GM19035 (cell line): ENCODE measurements around the gene AVPR2.

Experiments
- ATAC-seq: cut with Tn5 transposase; IDR thresholded peaks from one replicate; pipeline ENCODE4 v1.9.1; 2021; ENCODE audit not compliant: unreplicated experiment

AVPR2 gene

DNA sequence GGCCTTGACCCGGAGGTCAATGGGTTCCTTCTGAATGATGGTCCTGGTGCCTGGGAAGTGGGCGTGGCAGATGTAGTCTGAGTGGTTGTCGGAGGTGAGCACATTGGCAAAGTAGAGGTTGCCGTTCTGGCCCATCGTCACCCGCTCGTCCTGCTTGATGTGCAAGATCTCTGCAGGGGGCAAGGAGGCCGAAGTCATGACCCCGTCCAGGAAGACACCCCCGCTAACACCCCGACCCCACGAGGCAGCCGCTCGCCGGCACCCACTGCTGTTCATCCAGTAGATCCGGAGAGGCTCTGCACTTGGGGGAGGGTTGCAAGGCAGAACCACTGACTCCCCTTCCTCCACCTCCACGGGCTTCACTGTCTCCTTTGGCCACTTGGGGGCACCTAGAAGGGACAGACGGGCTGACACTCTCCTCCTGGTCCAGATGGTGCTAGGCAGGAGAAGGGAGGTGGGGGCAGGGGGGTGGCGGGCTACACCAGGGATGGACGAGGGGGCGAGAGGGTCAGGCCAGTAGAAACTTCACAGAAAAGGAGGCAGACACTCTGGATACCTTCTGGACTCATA is 33.6 kb upstream of the AVPR2 start:
- ATAC-seq = no peak

DNA sequence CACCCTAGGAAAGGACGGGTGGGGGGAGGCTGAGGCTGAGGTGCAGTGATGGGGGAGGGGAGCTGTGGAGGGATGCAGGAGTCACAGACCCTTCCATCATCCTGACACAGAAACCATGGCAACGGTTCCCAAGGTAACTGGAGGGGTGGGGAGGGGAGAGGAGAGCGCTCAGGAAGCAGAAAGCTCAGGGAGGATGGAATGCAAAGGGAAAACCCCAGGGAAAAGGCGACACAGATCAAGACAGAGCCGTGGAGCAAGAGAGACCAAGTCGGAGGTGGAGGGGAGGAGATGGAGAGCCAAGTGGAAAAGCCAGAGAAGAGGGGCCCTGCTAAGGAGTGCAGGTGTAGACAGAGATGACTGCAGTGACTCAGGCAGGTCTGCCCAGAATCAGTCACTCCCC is 33.0 kb upstream of the AVPR2 start:
- ATAC-seq = no peak

DNA sequence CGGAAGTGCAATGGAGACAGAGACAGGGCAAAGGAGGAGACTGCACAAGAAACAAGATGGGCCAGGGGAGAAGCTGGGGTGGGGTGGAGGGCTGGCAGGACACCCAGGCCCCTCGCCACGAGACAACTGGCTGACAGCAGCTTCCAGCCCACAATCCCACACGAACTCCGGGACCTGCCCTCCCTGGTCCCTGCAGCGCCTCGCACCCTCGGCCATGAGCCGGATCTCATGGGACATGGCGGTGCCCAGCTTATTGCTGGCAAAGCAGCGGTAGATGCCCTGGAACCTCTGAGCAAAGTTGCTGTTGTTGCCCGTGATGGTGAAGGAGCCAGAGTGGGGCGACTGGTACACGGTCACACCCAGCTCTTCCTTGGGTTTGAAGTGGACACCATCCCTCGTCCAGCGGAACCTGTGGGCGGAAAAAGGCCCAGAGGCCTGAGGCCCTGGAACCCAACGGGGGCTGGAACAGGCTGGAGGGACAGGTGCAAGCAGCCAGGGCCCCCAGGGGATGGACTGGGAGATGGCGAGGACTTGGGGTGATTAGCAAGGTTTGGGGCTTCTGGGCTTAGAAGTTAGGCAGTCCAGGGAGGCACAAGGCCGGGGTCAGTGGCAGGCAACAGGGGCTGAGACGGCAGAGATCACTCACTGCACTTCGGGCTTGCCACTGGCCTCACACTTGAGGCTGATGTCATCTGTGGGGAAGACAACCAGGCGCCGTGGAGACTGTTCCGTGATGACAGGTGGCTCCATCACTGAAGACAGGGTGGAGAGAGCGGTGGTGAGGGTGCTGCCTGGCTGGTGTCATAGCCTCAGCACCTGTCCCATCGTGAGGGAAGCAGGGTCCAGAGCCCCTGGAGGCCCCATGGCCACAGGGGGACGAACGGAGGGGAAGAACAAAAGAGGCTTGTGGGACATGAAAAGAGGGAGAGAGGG is 32.3 kb upstream of the AVPR2 start:
- ATAC-seq = no peak

DNA sequence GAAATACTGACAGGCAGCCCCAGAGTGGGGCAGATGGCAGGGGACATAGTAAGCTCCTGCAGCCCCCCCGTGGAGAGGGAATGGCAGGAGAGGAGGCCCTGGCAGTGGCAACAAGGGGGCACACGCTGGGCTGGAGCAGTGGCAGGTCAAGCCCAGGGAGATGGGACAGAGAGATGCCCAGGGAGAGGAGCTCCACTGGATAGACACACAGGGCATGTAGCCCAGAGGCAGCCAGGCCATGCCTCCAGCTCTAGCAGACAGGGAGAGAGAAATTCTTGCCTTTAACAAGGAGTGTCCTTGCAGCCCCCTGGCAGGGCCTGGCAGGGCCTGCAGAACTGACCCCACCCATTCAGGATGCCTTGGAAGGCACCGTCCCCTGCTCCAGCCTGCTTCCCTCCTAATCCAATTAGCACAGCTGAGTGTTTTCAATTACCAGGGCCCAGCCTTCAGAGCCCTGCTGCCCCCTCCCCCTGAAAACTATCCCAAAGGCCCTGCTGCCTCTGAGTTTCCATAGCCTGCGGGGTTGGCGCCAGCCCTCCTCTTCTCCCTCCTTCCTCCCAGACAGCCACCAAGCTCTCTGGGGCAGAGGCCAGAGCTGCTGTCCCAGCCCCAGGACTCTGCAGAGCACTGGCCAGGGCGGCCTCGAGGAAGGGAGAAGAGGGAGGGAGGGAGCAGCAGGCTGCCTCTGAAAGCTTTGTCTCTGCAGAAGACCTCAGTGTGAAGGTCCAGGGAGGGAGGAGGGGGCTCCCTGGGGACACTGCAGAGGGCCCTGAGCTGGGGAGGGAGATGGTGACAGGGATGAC is 31.0 kb upstream of the AVPR2 start:
- no peak for ATAC-seq

DNA sequence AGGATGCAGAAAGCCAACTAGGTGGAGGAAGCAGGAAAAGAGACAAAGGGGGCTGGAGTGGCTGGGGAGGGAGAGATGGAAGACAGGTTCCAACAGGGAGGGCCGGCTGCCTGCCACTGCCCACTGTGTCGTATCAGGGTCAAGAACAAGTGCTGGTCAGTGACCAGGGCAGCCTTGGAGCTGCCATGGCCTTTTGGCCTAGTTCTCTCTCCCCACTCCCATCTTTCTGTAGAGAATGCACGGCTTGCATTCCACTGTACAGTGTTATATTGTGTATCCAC is 30.4 kb upstream of the AVPR2 start:
- no peak for ATAC-seq

DNA sequence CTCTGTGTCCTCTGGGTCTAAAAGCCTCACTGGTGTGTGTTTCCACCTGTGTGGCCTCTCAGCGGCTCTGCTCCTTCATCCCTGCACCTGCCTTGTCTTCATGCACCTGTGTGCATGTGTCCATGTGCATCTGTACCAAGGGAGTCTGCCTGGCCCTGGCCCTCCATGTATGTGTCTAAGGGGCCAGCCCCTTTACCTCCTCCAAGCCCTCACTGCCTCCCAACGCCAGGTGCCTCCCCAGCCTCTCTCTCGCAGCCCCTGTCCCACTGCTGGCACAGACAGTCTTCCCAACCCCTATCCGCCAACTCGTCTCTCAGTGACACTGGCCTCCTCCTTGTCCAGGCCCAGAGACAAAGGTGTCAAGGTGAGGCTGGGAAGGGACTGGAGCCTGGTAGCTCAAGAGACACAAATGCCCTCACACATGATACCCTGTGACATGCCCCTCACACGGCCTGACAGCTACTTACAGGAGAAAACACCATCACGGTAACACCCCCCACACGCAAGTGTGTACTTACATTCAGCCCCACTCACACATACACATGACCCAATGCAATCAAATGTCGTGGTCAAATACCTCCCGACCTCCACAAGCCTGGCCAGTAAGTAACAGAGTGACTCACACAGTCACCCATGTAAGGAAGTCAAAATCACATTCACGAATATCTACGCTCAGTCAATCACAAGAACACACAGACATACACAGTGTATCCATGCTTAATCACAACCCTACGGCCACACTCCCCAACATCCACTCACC is 29.9 kb upstream of the AVPR2 start:
- ATAC-seq = no peak

DNA sequence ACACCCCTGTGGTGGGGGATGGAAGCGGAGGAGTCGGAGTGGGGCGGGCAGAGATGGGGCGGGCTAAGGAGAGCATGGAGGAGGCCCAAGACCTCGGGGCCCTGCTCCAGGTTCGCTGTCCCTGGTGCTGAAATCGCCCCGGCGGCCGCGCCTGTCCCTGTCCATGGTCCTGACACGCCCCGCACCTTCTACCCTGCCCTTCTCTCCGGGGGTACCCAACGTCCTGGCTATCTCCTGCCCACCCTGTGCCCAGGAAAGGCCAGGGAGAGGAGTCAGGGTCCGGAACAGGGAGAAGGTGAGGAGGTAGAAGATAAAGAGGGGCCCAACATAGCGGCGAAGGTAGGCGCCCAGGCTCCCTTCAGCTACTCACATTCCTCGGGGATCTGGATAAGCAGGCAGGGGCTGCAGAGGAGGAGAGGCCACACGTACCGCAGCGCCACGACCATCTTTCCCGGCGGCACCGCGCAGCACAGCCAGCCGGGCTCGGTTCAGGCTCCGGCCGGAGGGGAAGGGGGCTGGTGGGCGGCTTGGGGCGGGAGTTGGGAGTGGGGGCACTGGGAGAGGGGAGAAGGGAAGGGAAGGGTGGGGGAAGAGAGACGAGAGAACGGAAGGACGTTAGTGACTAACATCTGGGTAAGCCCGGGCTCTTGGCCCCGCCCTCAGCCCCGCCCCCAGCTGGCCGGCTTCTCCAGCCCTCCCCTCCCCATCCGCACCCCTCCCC is 28.9 kb upstream of the AVPR2 start:
- ATAC-seq = no peak

DNA sequence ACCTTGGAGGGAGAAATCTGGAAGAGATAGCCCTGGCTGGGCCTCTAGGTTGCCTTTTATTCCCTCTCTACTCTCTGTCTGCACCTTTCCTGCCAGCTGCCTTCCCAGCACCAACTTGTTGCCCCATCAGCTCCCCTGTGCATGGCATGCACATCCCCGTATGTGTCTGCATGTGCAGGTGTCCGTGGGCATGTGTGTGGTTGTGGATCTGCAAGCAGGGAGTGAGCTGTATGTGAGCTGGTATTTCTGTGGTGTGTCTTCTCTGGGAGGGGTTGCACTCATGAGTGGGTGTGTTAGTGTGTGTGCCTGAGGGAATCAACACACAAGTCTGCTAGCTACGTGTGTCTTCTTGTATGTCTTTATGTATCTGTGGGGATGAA is 28.4 kb upstream of the AVPR2 start:
- ATAC-seq = no peak

DNA sequence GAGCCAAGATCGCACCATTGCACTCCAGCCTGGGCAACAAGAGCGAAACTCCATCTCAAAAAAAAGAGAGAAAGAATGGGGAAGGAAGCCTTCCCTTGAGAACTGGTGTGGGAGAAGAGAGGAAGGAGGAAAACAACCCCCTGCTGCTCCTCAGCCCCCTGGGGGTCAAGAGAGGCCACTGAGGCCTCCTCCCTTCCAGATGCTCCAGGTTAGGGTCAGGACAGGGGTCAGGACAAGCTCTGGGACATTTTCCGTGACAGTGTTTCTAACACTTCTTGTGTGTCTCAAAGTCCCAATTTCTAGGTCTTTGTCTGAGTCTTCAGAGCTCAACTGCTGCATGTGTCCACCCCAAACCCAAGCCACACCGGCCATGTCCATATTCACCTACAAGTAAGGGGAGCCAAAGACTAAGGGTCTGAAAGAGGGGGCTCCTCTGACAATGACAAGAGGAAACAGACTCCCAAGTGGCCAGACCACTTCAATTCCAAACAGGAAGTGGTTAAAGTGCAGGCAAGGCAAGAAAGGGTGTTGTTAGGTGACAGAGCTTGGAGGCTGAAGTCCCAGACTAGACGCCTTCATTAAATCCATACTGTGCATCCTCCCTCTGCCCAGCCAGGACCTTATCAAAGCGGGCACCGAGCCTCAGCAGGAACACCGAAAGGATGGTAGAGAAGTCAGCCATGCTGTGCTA is 26.8 kb upstream of the AVPR2 start:
- ATAC-seq = no peak

DNA sequence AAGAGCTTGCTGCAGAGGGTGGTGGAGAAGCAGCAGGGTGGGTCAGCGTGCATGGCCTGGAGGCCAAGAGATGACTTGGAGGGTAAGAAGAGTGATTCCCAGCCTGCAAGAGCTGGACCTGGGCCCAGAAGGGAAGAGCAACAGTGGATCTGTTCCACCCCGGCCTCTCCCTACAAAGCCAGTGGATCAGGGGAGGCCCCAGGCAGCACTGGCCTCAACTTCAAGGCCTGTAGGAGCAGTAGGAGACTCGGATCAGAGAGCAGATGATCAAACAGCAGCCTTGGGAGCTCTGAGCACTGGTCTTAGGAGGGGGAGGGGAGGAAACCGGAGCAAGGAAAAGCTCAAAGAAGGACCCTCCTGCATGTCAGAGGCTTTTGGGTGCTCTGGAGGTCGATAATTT is 26.1 kb upstream of the AVPR2 start:
- no peak for ATAC-seq

DNA sequence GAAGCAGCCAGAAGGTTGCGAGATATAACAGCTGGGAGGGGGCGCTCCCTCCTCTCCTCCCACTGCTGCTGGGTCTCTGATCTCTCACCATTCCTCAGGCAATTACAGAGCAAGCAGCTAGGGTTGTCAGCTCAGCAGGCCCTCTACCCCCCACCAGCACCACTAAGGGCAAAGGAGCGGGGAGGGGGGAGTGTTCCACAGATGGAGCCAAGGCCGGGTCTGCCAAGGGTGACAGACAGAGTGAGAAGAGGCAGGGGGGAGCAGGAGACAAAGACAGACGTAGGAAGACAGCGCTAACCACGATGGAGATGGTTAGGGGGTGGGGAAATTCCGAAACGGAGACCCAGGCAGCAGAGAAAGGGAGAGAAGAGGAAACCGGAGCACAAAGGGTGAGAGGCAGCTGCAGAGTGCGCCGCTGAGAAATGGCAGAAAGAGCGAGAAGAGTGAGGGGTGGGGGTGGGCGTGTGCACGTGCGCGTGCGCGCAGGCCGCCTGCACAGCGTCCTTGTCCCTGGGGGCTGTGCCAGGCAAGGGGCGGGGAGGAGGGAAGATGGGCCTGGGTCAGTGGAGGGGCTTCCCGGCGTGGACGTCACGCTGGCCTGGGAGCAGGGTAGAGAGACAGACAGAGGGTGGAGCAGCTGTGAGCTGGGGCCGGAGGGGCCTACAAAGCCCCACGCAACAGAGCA is 25.4 kb upstream of the AVPR2 start:
- ATAC-seq = no peak

DNA sequence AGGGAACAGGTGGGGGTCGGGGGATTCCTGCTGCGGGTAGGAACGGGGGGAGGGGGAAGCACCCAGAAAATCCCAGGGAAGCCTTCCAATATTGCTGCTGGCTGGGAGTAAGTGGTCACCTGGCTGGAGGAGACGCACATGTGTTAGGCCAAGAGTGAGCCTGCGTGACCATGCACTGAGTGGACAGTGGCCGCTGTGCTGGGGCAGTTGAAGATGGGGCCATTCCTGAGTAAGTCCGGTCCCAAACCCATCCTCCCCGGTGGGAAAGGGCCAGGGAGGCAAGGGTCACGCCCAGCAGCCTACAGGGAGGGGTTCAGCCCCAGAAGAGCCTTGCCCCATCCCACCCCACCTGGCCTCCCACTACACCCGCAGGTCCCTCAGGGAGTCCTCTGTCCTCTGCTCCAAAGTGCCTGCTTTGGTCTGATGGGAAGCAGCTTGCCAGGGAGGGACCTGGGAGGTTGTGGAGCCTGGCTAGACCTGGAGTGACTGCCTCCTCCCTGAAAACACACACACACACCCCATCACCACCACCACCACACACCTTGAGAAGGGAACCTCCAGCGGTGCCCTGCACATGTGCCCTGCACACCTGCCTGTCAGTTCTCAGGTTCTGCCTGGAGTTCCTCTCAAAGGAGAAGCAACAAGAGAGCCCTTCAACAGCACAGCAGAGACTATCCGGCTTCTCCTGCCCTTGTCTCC is 24.6 kb upstream of the AVPR2 start:
- ATAC-seq = no peak

DNA sequence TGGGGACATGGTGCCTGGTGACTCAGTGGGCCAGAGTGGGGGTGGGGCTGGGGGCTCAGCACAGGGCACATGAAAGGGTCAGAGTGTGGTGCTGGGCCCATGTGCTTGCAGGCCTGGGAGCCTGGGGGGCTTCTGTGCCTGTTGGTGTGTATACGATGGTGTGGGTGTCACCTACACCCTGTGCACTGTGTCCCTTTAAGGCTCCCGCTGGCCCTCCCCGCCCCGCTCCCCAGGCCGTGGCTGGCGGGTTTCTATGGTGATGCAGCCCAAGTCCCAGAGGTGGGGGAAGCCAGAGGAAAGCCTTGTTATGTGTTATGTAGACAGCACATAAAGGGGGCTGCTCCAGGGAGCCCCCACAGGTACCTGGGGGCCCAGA is 24.0 kb upstream of the AVPR2 start:
- no peak for ATAC-seq

DNA sequence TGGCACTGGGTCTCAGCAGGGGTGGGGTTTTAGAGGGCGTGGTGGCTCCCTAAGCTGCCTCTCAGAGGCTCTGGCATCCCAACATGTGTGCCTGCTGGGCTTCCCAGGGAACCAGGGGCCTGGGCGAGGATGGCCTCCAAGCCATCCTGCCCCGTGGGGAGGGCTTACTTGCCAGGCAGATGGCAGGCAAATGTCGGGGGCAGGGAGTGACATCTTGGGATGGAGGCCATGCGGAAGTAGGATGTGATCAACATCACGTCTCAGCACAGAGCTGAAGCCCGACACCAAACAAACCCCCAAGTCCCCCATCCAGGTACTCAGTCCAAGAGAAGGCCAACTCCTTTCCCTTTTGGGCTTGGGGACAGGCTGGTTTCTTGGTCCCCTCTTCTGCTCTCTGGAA is 23.2 kb upstream of the AVPR2 start:
- no peak for ATAC-seq

DNA sequence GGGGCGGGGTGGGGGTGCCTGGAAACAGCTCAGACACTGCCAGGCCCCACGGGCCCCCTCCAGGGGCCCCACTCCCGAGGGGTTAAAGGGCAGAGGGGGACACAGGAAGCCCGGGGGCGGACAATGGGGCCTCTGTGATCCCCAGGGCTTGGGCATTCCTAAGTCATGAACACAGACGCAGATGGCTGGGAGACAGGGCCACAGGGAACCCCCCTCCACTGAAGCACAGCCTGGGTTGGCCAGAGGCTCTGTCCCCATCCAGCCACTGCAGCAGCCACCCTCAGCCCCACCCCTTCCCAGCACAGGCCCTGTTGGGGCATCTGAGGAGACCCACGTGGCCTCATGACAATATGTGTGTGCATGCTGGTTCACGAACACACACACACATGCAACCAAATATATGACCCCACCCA is 22.4 kb upstream of the AVPR2 start:
- ATAC-seq = no peak

DNA sequence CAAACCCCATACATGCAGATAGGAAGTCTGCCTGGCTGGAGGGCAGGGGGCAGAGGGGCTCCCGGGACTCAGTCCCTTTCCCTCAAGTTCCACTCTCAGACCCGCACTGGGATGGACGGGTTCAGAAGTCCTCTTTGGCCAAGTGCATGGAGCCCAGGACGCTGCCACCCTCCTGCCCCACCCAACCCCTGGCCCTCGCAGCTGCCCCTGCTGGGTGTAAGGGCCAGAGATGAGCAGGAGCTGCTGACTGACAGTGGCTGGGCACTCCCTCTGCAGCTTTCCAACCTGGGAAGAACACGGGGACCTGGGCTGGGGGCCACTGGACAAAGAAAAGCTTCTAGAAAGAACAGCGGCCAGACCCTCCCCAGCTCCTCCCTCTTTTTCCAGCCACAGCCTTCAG is 21.9 kb upstream of the AVPR2 start:
- ATAC-seq = no peak

DNA sequence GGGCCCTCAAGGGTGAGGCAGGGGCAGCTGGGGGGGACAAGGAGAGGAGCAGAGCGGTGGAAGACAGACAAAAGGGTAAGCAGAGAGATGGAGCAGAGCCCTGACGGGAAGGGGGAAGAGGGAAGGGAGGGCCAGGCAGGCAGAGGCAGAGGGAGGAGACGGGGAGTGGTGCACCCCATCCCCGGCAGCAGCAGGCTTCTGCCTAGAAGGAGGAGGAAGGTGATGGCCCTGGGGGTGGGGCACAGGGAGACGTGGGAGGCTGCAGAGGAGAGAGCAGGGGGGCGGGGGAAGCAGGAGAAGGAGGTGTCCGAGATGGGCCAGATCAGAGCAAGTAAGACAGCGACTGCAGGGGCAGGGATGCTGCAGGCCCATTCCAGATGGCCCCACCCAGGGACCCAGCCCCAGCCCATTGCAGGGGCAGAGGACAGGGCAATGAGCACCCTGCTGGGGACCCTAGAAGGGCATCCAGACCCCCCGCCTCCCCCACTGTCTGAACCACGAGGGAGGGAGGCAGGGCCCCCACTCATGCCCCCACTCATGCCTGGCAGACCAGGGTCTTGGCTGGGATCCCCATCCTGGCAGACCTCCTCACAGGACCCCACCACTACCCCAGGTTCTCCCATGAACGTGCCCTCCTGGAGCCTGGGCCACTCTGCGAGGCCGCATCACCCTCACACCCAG is 21.2 kb upstream of the AVPR2 start:
- no peak for ATAC-seq

DNA sequence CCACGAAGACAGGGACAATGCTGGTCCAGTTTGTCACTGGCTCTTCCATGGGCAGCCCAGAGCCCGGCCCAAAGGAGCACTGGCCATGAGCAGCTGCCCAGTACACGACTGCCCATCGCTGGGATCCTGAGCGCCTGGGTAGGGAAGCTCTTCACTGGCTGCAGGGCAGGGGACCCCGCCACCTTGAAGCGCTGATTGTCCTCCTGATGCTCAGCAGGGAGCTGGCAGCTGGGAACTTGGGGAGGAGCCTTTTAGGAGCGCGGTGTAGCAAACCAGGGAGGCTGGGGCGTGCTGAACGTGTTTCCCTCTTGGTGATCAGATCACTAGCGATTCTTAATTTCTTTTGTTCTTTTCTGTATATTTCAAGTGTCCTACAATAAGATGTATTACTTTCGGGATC is 20.3 kb upstream of the AVPR2 start:
- ATAC-seq = no peak

DNA sequence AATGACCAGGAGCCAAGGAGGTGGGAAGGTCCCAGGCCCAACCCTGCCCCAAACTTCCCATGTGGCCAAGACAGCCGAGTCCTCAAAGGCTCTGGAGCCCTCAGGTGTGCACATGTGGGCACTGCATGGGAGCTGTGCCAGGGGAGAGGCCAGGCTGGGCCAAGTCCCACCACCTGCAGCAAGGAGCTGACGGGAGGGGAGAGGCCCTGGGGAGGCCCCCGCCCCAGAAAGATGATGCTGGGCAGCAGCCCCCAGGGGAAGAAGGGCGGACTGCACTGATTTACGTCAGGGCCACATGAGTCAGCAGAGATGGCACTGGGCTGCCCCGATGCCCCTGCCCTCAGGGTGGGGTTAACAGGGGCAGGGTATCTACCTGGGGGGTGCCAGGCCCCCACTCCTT is 19.9 kb upstream of the AVPR2 start:
- ATAC-seq = no peak
